Neural cell (in vitro differentiated cells): ENCODE data around the gene LIPC. TPM values are rescaled to one million over a fixed set of nuclear protein-coding genes. Genes with fewer than 3 reads are reported as not detected.

ENCODE experiments used
- H2AFZ ChIP-seq: fragments of 200-600, 300-800 bp; sonication (generic), shearing (Covaris generic); 2 replicates; pipeline ENCODE4 v1.6.0; 2014; ENCODE audit warnings: low read depth, mild to moderate bottlenecking, antibody characterized with exemption, low read length, moderate library complexity
- H3F3A ChIP-seq: fragments of 200-600 bp; shearing (Covaris generic); 2 replicates; pipeline ENCODE4 v1.6.1; 2016; ENCODE audit warnings: mild to moderate bottlenecking, moderate library complexity, mixed read lengths, antibody characterized with exemption, low read length; ENCODE audit not compliant: insufficient read depth, poor library complexity, severe bottlenecking
- H3K27ac ChIP-seq: fragments of 200-600, 300-800 bp; sonication (generic), shearing (Covaris generic); 2 replicates; pipeline ENCODE4 v1.5.1; 2014; ENCODE audit warnings: mild to moderate bottlenecking, low read length, moderate library complexity
- H3K27me3 ChIP-seq: fragments of 300-800, 200-600 bp; sonication (generic), shearing (Covaris generic); 2 replicates; pipeline ENCODE4 v1.6.0; 2014; ENCODE audit warnings: mild to moderate bottlenecking, low read depth, low read length, moderate library complexity; ENCODE audit not compliant: insufficient read depth
- H3K36me3 ChIP-seq: fragments of 300-800, 200-600 bp; sonication (generic), shearing (Covaris generic); 2 replicates; pipeline ENCODE4 v1.5.1; 2014; ENCODE audit warnings: mild to moderate bottlenecking, antibody characterized with exemption, low read length, moderate library complexity; ENCODE audit not compliant: insufficient read depth
- H3K4me2 ChIP-seq: fragments of 300-800, 200-600 bp; sonication (generic), shearing (Covaris generic); 2 replicates; pipeline ENCODE4 v1.6.0; 2014; ENCODE audit warnings: mild to moderate bottlenecking, low read length
- H3K4me3 ChIP-seq: fragments of 300-800, 200-600 bp; sonication (generic), shearing (Covaris generic); 2 replicates; pipeline ENCODE4 v1.5.1; 2014; ENCODE audit warnings: mild to moderate bottlenecking, low read length, moderate library complexity
- H3K79me2 ChIP-seq: fragments of 200-600 bp; shearing (Covaris generic); replicated peaks from 2 replicates; pipeline ENCODE4 v1.6.0; 2014; ENCODE audit warnings: mild to moderate bottlenecking, low read length, moderate library complexity; ENCODE audit not compliant: insufficient read depth
- H3K9ac ChIP-seq: fragments of 300-800, 200-600 bp; sonication (generic), shearing (Covaris generic); 2 replicates; pipeline ENCODE4 v1.6.1; 2016; ENCODE audit warnings: mild to moderate bottlenecking, low read length, mixed read lengths
- H3K9me2 ChIP-seq: fragments of 200-600 bp; shearing (Covaris generic); 2 replicates; pipeline ENCODE4 v1.6.1; 2016; ENCODE audit warnings: mild to moderate bottlenecking, low read length, mixed read lengths; ENCODE audit not compliant: insufficient read depth
- H3K9me3 ChIP-seq: fragments of 200-600, 300-800 bp; sonication (generic), shearing (Covaris generic); 2 replicates; pipeline ENCODE4 v1.6.1; 2016; ENCODE audit warnings: mild to moderate bottlenecking, mixed run types, low read length, moderate library complexity, mixed read lengths
- H4K20me1 ChIP-seq: fragments of 200-600 bp; shearing (Covaris generic); 2 replicates; pipeline ENCODE4 v1.6.1; 2016; ENCODE audit warnings: mild to moderate bottlenecking, mixed run types; ENCODE audit not compliant: insufficient read depth
- CTCF ChIP-seq: fragments of 450-650 bp; IDR thresholded peaks from 2 replicates; pipeline ENCODE4 v1.5.1; 2014; ENCODE audit warnings: antibody characterized with exemption, mild to moderate bottlenecking, moderate library complexity; ENCODE audit not compliant: poor library complexity, severe bottlenecking
- EP300 ChIP-seq: fragments of 450-650 bp; conservative IDR thresholded peaks from 2 replicates; pipeline ENCODE4 v1.6.1; 2014; ENCODE audit warnings: antibody characterized with exemption, mild to moderate bottlenecking, moderate library complexity; ENCODE audit not compliant: poor library complexity, severe bottlenecking
- EZH2 ChIP-seq: fragments of 200-600, 300-800 bp; shearing (Covaris generic), sonication (generic); IDR thresholded peaks from 2 replicates; pipeline ENCODE4 v1.6.1; 2014; ENCODE audit warnings: antibody characterized with exemption, low read length, borderline replicate concordance, mild to moderate bottlenecking; ENCODE audit not compliant: insufficient read depth, poor library complexity, severe bottlenecking
- MXI1 ChIP-seq: fragments of 450-650 bp; conservative IDR thresholded peaks from 2 replicates; pipeline ENCODE4 v1.6.1; 2014; ENCODE audit warnings: antibody characterized with exemption, mild to moderate bottlenecking; ENCODE audit not compliant: poor library complexity, severe bottlenecking
- POLR2AphosphoS5 ChIP-seq: IDR thresholded peaks from 2 replicates; pipeline ENCODE4 v1.6.1; 2012
- RAD21 ChIP-seq: fragments of 450-650 bp; conservative IDR thresholded peaks from 2 replicates; pipeline ENCODE4 v1.6.1; 2014; ENCODE audit warnings: antibody characterized with exemption, mild to moderate bottlenecking, moderate library complexity
- SMC3 ChIP-seq: fragments of 450-650 bp; conservative IDR thresholded peaks from 2 replicates; pipeline ENCODE4 v1.6.1; 2014; ENCODE audit warnings: antibody characterized with exemption, mild to moderate bottlenecking, moderate library complexity; ENCODE audit not compliant: poor library complexity
- TAF1 ChIP-seq: IDR thresholded peaks from 2 replicates; pipeline ENCODE4 v1.6.1; 2012; ENCODE audit warnings: low read depth
- polyA plus RNA-seq: library from polyadenylated mRNA; depleted of rRNA; stranded (reverse); fragments of >200 nt; gene quantifications from 2 replicates; pipeline ENCODE4 v1.2.3, GENCODE V29; 2014
- TF ChIP-seq, protein P1 (sequence below): IDR thresholded peaks from 2 replicates; pipeline ENCODE4 v1.6.1; 2012; ENCODE audit warnings: borderline replicate concordance

Gene LIPC
- polyA plus RNA-seq, 1 donor from 2014 or later, result not detected

DNA sequence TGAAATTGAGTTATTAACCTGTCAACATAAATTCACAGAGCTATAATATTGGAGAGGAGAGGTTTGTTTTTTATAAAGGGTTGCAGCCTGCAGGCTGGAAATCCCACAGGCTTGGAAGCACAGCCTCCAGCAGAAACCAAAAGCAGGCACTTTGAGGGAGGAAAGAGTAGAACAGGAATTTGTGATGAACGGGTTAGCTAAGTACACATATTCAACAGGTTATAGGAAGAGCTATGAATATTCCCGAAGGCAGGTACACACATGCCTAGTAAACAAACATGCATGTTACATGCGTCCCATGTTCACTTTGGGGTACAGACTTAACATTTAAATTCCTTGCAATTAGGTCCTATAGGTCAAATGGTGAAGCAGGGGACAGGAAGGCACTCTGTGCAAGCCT, 25.9 kb upstream of the LIPC start:
- TF ChIP-seq RAD21 (no peak), TAF1 (no peak), POLR2AphosphoS5 (no peak), CTCF (no peak), EP300 (no peak), SMC3 (no peak), EZH2 (no peak), MXI1 (no peak)
- TF ChIP-seq, protein P1, sequence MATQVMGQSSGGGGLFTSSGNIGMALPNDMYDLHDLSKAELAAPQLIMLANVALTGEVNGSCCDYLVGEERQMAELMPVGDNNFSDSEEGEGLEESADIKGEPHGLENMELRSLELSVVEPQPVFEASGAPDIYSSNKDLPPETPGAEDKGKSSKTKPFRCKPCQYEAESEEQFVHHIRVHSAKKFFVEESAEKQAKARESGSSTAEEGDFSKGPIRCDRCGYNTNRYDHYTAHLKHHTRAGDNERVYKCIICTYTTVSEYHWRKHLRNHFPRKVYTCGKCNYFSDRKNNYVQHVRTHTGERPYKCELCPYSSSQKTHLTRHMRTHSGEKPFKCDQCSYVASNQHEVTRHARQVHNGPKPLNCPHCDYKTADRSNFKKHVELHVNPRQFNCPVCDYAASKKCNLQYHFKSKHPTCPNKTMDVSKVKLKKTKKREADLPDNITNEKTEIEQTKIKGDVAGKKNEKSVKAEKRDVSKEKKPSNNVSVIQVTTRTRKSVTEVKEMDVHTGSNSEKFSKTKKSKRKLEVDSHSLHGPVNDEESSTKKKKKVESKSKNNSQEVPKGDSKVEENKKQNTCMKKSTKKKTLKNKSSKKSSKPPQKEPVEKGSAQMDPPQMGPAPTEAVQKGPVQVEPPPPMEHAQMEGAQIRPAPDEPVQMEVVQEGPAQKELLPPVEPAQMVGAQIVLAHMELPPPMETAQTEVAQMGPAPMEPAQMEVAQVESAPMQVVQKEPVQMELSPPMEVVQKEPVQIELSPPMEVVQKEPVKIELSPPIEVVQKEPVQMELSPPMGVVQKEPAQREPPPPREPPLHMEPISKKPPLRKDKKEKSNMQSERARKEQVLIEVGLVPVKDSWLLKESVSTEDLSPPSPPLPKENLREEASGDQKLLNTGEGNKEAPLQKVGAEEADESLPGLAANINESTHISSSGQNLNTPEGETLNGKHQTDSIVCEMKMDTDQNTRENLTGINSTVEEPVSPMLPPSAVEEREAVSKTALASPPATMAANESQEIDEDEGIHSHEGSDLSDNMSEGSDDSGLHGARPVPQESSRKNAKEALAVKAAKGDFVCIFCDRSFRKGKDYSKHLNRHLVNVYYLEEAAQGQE, result no peak
- H3K4me3 ChIP-seq, result no peak overlapping the region
- H3K9me2 ChIP-seq, result no peaks in the 10 kb centered on the region
- H3F3A ChIP-seq, result no peaks in the 10 kb centered on the region
- H3K27me3 ChIP-seq, result no peaks in the 10 kb centered on the region
- H3K36me3 ChIP-seq, result no peaks in the 10 kb centered on the region
- H3K27ac ChIP-seq, result no peak overlapping the region
- H3K9me3 ChIP-seq, result no peaks in the 10 kb centered on the region
- no peaks in the 10 kb centered on the region for H4K20me1 ChIP-seq
- H2AFZ ChIP-seq, result no peak overlapping the region
- no peak overlapping the region for H3K4me2 ChIP-seq
- no peaks in the 10 kb centered on the region for H3K79me2 ChIP-seq
- H3K9ac ChIP-seq, result no peak overlapping the region

GRCh38 chr15:58406811-58407210, 25.0 kb upstream of the LIPC start:
- Histone ChIP-seq H3K4me3 (no peak overlapping the region), H3K36me3 (no peaks in the 10 kb centered on the region), H4K20me1 (no peaks in the 10 kb centered on the region), H3K9ac (no peak overlapping the region), H3K27me3 (no peaks in the 10 kb centered on the region), H3K27ac (no peak overlapping the region), H3K9me3 (no peaks in the 10 kb centered on the region), H2AFZ (no peak overlapping the region), H3K4me2 (no peak overlapping the region), H3K79me2 (no peaks in the 10 kb centered on the region), H3K9me2 (no peaks in the 10 kb centered on the region), H3F3A (no peaks in the 10 kb centered on the region)
- TF ChIP-seq SMC3, result no peak
- no peak for TF ChIP-seq TAF1
- no peak for TF ChIP-seq EZH2
- TF ChIP-seq CTCF, result no peak
- no peak for TF ChIP-seq RAD21
- no peak for TF ChIP-seq POLR2AphosphoS5
- TF ChIP-seq, protein P1, result no peak
- TF ChIP-seq EP300, result no peak
- no peak for TF ChIP-seq MXI1
